SK-N-MC (cell line): ENCODE data around the gene PMPCA.

Source experiments
- EZH2 ChIP-seq: fragments of 200-600 bp; sonication (generic); IDR thresholded peaks from one replicate; pipeline ENCODE4 v1.6.1; 2017; ENCODE audit warnings: antibody characterized with exemption
- POLR2AphosphoS5 ChIP-seq: IDR thresholded peaks from 2 replicates; pipeline ENCODE4 v1.6.1; 2012; ENCODE audit warnings: mild to moderate bottlenecking, low read depth, low read length, borderline replicate concordance

DNA sequence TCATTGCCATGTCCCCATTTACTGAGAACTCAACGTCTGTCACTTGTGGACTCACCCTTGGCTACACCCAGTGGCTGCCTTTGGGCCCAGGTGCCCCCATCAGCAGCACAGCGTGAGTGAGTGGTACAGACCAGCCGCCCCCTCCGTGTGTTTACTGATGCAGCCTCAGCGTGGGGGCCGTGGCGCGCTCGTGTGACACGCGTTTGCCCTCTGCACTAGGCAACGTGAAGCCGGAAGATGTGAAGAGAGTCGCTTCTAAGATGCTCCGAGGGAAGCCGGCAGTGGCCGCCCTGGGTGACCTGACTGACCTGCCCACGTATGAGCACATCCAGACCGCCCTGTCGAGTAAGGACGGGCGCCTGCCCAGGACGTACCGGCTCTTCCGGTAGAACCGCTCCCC, 12.4 kb downstream of the PMPCA start:
- TF ChIP-seq EZH2, result no peak
- TF ChIP-seq POLR2AphosphoS5, result no peak
